ENCODE measurements around the gene DAB1. TPM values are rescaled to one million over a fixed set of nuclear protein-coding genes. Genes with fewer than 3 reads are reported as not detected.

DAB1 gene
- total RNA-seq, 3 donors from 2014 or later (not counting 1 experiment from before 2014, with no cell fraction given) = 0.41 TPM; not detected in 2

- Histone ChIP-seq H3K27me3 (ENCODE audit: control insufficient read depth, insufficient read depth, low read length) (no peaks in the 10 kb centered on the region), H3K4me3 (ENCODE audit: low read length) (no peak overlapping the region), H3K36me3 (ENCODE audit: control insufficient read depth, insufficient read depth, low read length) (no peaks in the 10 kb centered on the region), H3K9me3 (ENCODE audit: control insufficient read depth, insufficient read depth, low read length) (no peaks in the 10 kb centered on the region), H3K27ac (ENCODE audit: low read length) (no peak overlapping the region), H3K4me1 (ENCODE audit: control insufficient read depth, insufficient read depth, low read length) (no peaks in the 10 kb centered on the region)
- Mint-ChIP-seq H3K9me3 (peaks cover 0 to 7% of the 10 kb centered on the region in 2 donors), H3K36me3 (no peaks in the 10 kb centered on the region), H3K27ac (no peak overlapping the region), H3K4me1 (no peaks in the 10 kb centered on the region), H3K4me3 (no peak overlapping the region), H3K27me3 (ENCODE audit: low read depth in 2 of 2) (peaks cover 0 to 6% of the 10 kb centered on the region in 2 donors)
- TF ChIP-seq CTCF (IDR thresholded peaks at IDR 0.05) = no peak
- no peak for ATAC-seq
- WGBS (ENCODE audit: insufficient coverage) = 78% methylated on average over 3 of the region's 4 CpGs
- no peak for DNase-seq
- intact Hi-C loops (cut with micrococcal nuclease) = no loop called here
Measured at GRCh38 chr1:57384284-57384683, 39.6 kb downstream of the DAB1 start.

GRCh38 chr1:57381871-57382270, 42.0 kb downstream of the DAB1 start:
- Mint-ChIP-seq H3K36me3 (no peaks in the 10 kb centered on the region), H3K27ac (no peak overlapping the region), H3K9me3 (no peaks in the 10 kb centered on the region), H3K27me3 (ENCODE audit: low read depth in 2 of 2) (no peaks in the 10 kb centered on the region), H3K4me3 (no peak overlapping the region), H3K4me1 (no peaks in the 10 kb centered on the region)
- WGBS (ENCODE audit: insufficient coverage) = no CpG with 5 or more reads among the region's 2 CpGs
- Histone ChIP-seq H3K9me3 (ENCODE audit: control insufficient read depth, insufficient read depth, low read length) (no peaks in the 10 kb centered on the region), H3K27ac (ENCODE audit: low read length) (no peak overlapping the region), H3K4me1 (ENCODE audit: control insufficient read depth, insufficient read depth, low read length) (no peaks in the 10 kb centered on the region), H3K36me3 (ENCODE audit: control insufficient read depth, insufficient read depth, low read length) (no peaks in the 10 kb centered on the region), H3K4me3 (ENCODE audit: low read length) (no peak overlapping the region), H3K27me3 (ENCODE audit: control insufficient read depth, insufficient read depth, low read length) (no peaks in the 10 kb centered on the region)
- DNase-seq = no peak
- intact Hi-C loops (cut with micrococcal nuclease) = no loop called here
- TF ChIP-seq CTCF (IDR thresholded peaks at IDR 0.05) = no peak
- ATAC-seq = no peak

GRCh38 chr1:57381426-57381825, 42.4 kb downstream of the DAB1 start:
- TF ChIP-seq CTCF (IDR thresholded peaks at IDR 0.05) = no peak
- H3K4me1 ChIP-seq (ENCODE audit: control insufficient read depth, insufficient read depth, low read length) = no peaks in the 10 kb centered on the region
- H3K36me3 ChIP-seq (ENCODE audit: control insufficient read depth, insufficient read depth, low read length) = no peaks in the 10 kb centered on the region
- Mint-ChIP-seq H3K4me1 (no peaks in the 10 kb centered on the region), H3K4me3 (no peak overlapping the region), H3K36me3 (no peaks in the 10 kb centered on the region), H3K27me3 (ENCODE audit: low read depth in 2 of 2) (peaks cover 0 to under 1% of the 10 kb centered on the region in 2 donors), H3K9me3 (no peaks in the 10 kb centered on the region), H3K27ac (no peak overlapping the region)
- no peak overlapping the region for H3K4me3 ChIP-seq (ENCODE audit: low read length)
- no peaks in the 10 kb centered on the region for H3K27me3 ChIP-seq (ENCODE audit: control insufficient read depth, insufficient read depth, low read length)
- ATAC-seq = no peak
- 85% methylated on average over 4 of the region's 4 CpGs for WGBS (ENCODE audit: insufficient coverage)
- intact Hi-C loops (cut with micrococcal nuclease) = no loop called here
- H3K9me3 ChIP-seq (ENCODE audit: control insufficient read depth, insufficient read depth, low read length) = no peaks in the 10 kb centered on the region
- no peak for DNase-seq
- H3K27ac ChIP-seq (ENCODE audit: low read length) = no peak overlapping the region

GRCh38 chr1:57380923-57381322, 42.9 kb downstream of the DAB1 start:
- no peaks in the 10 kb centered on the region for H3K4me1 Mint-ChIP-seq
- intact Hi-C loops (cut with micrococcal nuclease) = no loop called here
- Histone ChIP-seq H3K36me3 (ENCODE audit: control insufficient read depth, insufficient read depth, low read length) (no peaks in the 10 kb centered on the region), H3K4me1 (ENCODE audit: control insufficient read depth, insufficient read depth, low read length) (no peaks in the 10 kb centered on the region), H3K27ac (ENCODE audit: low read length) (no peak overlapping the region), H3K27me3 (ENCODE audit: control insufficient read depth, insufficient read depth, low read length) (no peaks in the 10 kb centered on the region), H3K9me3 (ENCODE audit: control insufficient read depth, insufficient read depth, low read length) (no peaks in the 10 kb centered on the region), H3K4me3 (ENCODE audit: low read length) (no peak overlapping the region)
- ATAC-seq (no peak), DNase-seq (no peak)
- no peaks in the 10 kb centered on the region for H3K36me3 Mint-ChIP-seq
- H3K9me3 Mint-ChIP-seq = no peaks in the 10 kb centered on the region
- H3K27ac Mint-ChIP-seq = no peak overlapping the region
- no peak overlapping the region for H3K4me3 Mint-ChIP-seq
- 92% methylated on average over 3 of the region's 3 CpGs for WGBS (ENCODE audit: insufficient coverage)
- H3K27me3 Mint-ChIP-seq (ENCODE audit: low read depth in 2 of 2) = peaks cover 0 to 6% of the 10 kb centered on the region in 2 donors
- TF ChIP-seq CTCF (IDR thresholded peaks at IDR 0.05) = no peak

All from natural killer cell (primary cell).